Gastroesophageal sphincter (tissue), 4 donors: Measurements from ENCODE around the gene CDH23. TPM values are rescaled to one million over a fixed set of nuclear protein-coding genes. Genes with fewer than 3 reads are reported as not detected.
A peak's percentile ranks its signal among the peaks of the same experiment; 100 is the strongest.

Experiments used
- ATAC-seq: fragments of 150-250 bp; one replicate; pipeline ENCODE4 v1.9.1; 2016; ENCODE audit warnings: mild to moderate bottlenecking, moderate library complexity
- H3K27ac ChIP-seq, 4 donors: fragments of 200-600 bp; sonication (generic) in 3 of 4; 1 replicate in 3 of 4; 2 replicates in 1 of 4; pipeline ENCODE4 v1.5.1; 2016 to 2019
- H3K27me3 ChIP-seq: fragments of 200-600 bp; sonication (generic); one replicate; pipeline ENCODE4 v1.5.1; 2019
- H3K36me3 ChIP-seq, 2 donors: fragments of 200-600 bp; sonication (generic); one replicate each; pipeline ENCODE4 v1.5.1; 2019; ENCODE audit warnings: control low read depth in 1 of 2
- H3K4me1 ChIP-seq, 3 donors: fragments of 200-600 bp; sonication (generic); 1 replicate in 2 of 3; 2 replicates in 1 of 3; pipeline ENCODE4 v1.5.1; 2016 to 2019; ENCODE audit warnings: control low read depth in 2 of 3
- H3K4me3 ChIP-seq, 2 donors: fragments of 200-600 bp; sonication (generic); one replicate each; pipeline ENCODE4 v1.5.1; 2019; ENCODE audit warnings: mild to moderate bottlenecking in 1 of 2, moderate library complexity in 1 of 2
- H3K9me3 ChIP-seq, 3 donors: fragments of 200-600 bp; sonication (generic); one replicate each; pipeline ENCODE4 v1.5.1; 2017 to 2019; ENCODE audit warnings: control low read depth in 2 of 3
- CTCF ChIP-seq, 4 experiments: fragments of 200-600 bp in 2 of 4; fragments of 450-650 bp in 2 of 4; sonication (generic) in 1 of 4; IDR thresholded peaks; one replicate each; pipeline ENCODE4 v1.5.1; 2017 to 2019; ENCODE audit warnings: antibody characterized with exemption in 4 of 4, mild to moderate bottlenecking in 2 of 4, moderate library complexity in 2 of 4
- EP300 ChIP-seq: sonication (generic); formaldehyde crosslinking; IDR thresholded peaks from one replicate; pipeline ENCODE4 v1.6.1; 2017; ENCODE audit warnings: antibody characterized with exemption, mild to moderate bottlenecking
- POLR2A ChIP-seq, 2 donors: fragments of 450-650 bp; IDR thresholded peaks; one replicate each; pipeline ENCODE4 v1.6.1; 2017; ENCODE audit warnings: antibody characterized with exemption in 2 of 2, mild to moderate bottlenecking in 2 of 2, moderate library complexity in 1 of 2
- POLR2AphosphoS5 ChIP-seq: sonication (generic); formaldehyde crosslinking; IDR thresholded peaks from one replicate; pipeline ENCODE4 v1.6.1; 2017; ENCODE audit warnings: antibody characterized with exemption
- WGBS, 2 donors: methylation state at CpG; one replicate each; pipeline ENCODE4 v1.1.5; 2018; ENCODE audit warnings: low coverage in 1 of 2; 5-methylcytosine and 5-hydroxymethylcytosine counted together
- total RNA-seq, 4 donors: library from RNA; depleted of rRNA; stranded (reverse); fragments of >200 nt; gene quantifications; one replicate each; pipeline ENCODE4 v1.1.0, GENCODE V29; 2016

The CDH23 gene
- total RNA-seq, 4 donors from 2014 or later, result 5.1 to 33.5 (median 16.2) TPM

DNA sequence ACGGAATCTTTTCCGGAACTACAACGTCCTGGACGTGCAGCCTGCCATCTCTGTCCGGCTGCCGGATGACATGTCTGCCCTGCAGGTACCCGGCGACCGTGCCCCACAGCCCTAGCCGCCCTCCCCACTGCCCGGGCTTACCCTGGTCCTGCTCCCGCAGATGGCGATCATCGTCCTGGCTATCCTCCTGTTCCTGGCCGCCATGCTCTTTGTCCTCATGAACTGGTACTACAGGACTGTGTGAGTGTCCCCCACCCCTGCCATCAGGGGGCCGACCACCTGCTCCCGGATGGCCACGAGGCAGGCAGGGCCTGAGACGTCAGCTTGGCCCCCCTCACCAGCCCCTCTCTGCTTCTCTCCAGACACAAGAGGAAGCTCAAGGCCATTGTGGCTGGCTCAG lies 414.6 kb downstream of the CDH23 start:
- peaks cover 0 to 27% of the 10 kb centered on the region in 2 donors for H3K36me3 ChIP-seq
- H3K27me3 ChIP-seq, result no peaks in the 10 kb centered on the region
- WGBS, 2 donors, result 76 to 83% methylated on average over 7 to 11 of the region's 19 CpGs
- peaks cover 0 to 21% (median 4%) of the 10 kb centered on the region in 3 donors for H3K4me1 ChIP-seq
- TF ChIP-seq POLR2AphosphoS5, result no peak
- no peak for TF ChIP-seq EP300
- no peak for ATAC-seq
- no peak overlapping the region for H3K4me3 ChIP-seq
- H3K27ac ChIP-seq, result no peak overlapping the region
- H3K9me3 ChIP-seq, result no peaks in the 10 kb centered on the region

DNA sequence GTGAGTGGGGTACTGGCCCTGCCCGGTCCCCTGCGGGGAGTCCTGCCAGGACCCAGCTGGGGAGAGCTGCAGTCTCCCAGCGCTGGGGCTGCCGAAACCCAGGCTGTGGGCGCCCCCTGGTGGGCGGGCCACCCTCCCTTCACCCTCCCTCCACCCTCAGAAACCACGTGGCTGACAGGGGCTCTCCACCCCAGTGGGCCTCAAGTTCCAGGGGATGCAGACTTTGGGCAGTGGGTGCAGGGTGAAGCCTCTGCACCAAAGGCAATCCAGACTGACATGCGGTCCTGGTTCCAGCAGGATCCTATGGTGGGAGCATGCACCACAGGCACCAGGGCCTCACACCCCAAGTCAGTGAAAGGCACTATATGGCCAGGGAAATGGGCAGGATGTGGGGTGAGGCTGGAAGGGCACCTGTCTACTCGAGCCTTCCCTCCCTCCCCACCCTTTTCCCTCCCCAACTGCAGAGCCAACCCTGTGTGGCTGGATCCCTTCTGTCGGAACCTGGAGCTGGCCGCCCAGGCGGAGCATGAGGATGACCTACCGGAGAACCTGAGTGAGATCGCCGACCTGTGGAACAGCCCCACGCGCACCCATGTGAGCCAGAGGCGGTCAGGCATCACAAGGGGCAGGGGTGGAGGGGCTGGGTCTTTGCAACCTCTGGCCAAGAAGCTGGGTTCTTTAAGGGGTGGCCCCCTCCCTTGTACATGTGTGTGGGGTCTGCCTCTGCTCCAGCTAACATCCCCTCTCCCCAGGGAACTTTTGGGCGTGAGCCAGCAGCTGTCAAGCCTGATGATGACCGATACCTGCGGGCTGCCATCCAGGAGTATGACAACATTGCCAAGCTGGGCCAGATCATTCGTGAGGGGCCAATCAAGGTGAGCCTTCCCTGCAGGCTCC lies 415.5 kb downstream of the CDH23 start:
- H3K4me3 ChIP-seq, result no peak overlapping the region
- H3K27ac ChIP-seq, result no peak overlapping the region
- H3K36me3 ChIP-seq, result peaks cover 0 to 36% of the 10 kb centered on the region in 2 donors
- no peaks in the 10 kb centered on the region for H3K27me3 ChIP-seq
- H3K9me3 ChIP-seq, result no peaks in the 10 kb centered on the region
- TF ChIP-seq POLR2AphosphoS5, result peak; percentile 32
- no peak for TF ChIP-seq POLR2A (IDR thresholded peaks at IDR 0.05)
- no peak for TF ChIP-seq EP300
- TF ChIP-seq CTCF (IDR thresholded peaks at IDR 0.05), result peak in 3 of 4 experiments; percentile 84 to 88 (median 86)
- peak; percentile 79 for ATAC-seq
- WGBS, 2 donors, result 33% methylated on average over 1 of the region's 22 CpGs; no CpG with 5 or more reads in 1 of the 2 donors
- H3K4me1 ChIP-seq, result peaks cover 0 to 31% (median 9%) of the 10 kb centered on the region in 3 donors

GRCh38 chr10:71812913-71813590 lies 416.3 kb downstream of the CDH23 start:
- TF ChIP-seq EP300, result no peak
- TF ChIP-seq POLR2AphosphoS5, result no peak
- TF ChIP-seq CTCF (IDR thresholded peaks at IDR 0.05), result no peak
- TF ChIP-seq POLR2A (IDR thresholded peaks at IDR 0.05), result no peak
- no peaks in the 10 kb centered on the region for H3K27me3 ChIP-seq
- H3K9me3 ChIP-seq, result no peaks in the 10 kb centered on the region
- H3K4me1 ChIP-seq, result peaks cover 0 to 38% (median 15%) of the 10 kb centered on the region in 3 donors
- H3K27ac ChIP-seq, result no peak overlapping the region
- H3K36me3 ChIP-seq, result peaks cover 0 to 44% of the 10 kb centered on the region in 2 donors
- H3K4me3 ChIP-seq, result no peak overlapping the region
- 33% methylated on average over 1 of the region's 11 CpGs; no CpG with 5 or more reads in 1 of the 2 donors for WGBS, 2 donors
- ATAC-seq, result no peak

- TF ChIP-seq EP300, result no peak
- no peak for TF ChIP-seq CTCF (IDR thresholded peaks at IDR 0.05)
- no peak for TF ChIP-seq POLR2A (IDR thresholded peaks at IDR 0.05)
- no peak for TF ChIP-seq POLR2AphosphoS5
- Histone ChIP-seq H3K4me1 (peaks cover 0 to 47% (median 15%) of the 10 kb centered on the region in 3 donors), H3K4me3 (no peak overlapping the region), H3K9me3 (no peaks in the 10 kb centered on the region), H3K36me3 (peaks cover 0 to 63% of the 10 kb centered on the region in 2 donors), H3K27me3 (no peaks in the 10 kb centered on the region), H3K27ac (no peak overlapping the region)
- WGBS, 2 donors, result 93% methylated on average over 14 of the region's 26 CpGs; no CpG with 5 or more reads in 1 of the 2 donors
- no peak for ATAC-seq
Measured at GRCh38 chr10:71814922-71815411, 418.2 kb downstream of the CDH23 start.

- Histone ChIP-seq H3K4me1 (peaks cover 0 to 47% (median 15%) of the 10 kb centered on the region in 3 donors), H3K4me3 (no peak overlapping the region), H3K27ac (peak overlapping the region in 3 of 4 donors; percentile 31 to 59 (median 58)), H3K9me3 (no peaks in the 10 kb centered on the region), H3K36me3 (peaks cover 0 to 70% of the 10 kb centered on the region in 2 donors), H3K27me3 (no peaks in the 10 kb centered on the region)
- 80 to 81% methylated on average over 2 to 14 of the region's 15 CpGs for WGBS, 2 donors
- TF ChIP-seq POLR2A (IDR thresholded peaks at IDR 0.05), result no peak
- TF ChIP-seq CTCF (IDR thresholded peaks at IDR 0.05), result no peak
- TF ChIP-seq EP300, result no peak
- no peak for TF ChIP-seq POLR2AphosphoS5
- no peak for ATAC-seq
Measured at GRCh38 chr10:71815515-71816130, 418.9 kb downstream of the CDH23 start.
